HepG2 (cell line): ENCODE data around the gene GARIN5A. TPM values are rescaled to one million over a fixed set of nuclear protein-coding genes. Genes with fewer than 3 reads are reported as not detected.
A peak's percentile ranks its signal among the peaks of the same experiment; 100 is the strongest.

ENCODE experiments used
- BRD4 ChIP-seq: sonication (generic); formaldehyde crosslinking; IDR thresholded peaks from 2 replicates; pipeline ENCODE4 v1.4.0; 2020; ENCODE audit warnings: missing genetic modification reagents
- EHMT2 ChIP-seq: fragments of 200-600 bp; sonication (generic); IDR thresholded peaks from 2 replicates; pipeline ENCODE4 v1.7.0; 2017; ENCODE audit warnings: antibody characterized with exemption, low read depth, low read length, borderline replicate concordance
- KDM2A ChIP-seq: sonication (generic); formaldehyde crosslinking; IDR thresholded peaks from 2 replicates; pipeline ENCODE4 v1.4.0; 2020; ENCODE audit warnings: low read depth, missing genetic modification reagents, borderline replicate concordance
- MTERF4 ChIP-seq: sonication (generic); formaldehyde crosslinking; IDR thresholded peaks from 2 replicates; pipeline ENCODE4 v1.8.0; 2023; ENCODE audit warnings: mild to moderate bottlenecking, missing genetic modification reagents
- SAP130 ChIP-seq: IDR thresholded peaks from 2 replicates; pipeline ENCODE4 v1.6.1; 2016; ENCODE audit warnings: low read depth
- SMARCC2 ChIP-seq: fragments of 450-650 bp; IDR thresholded peaks from 2 replicates; pipeline ENCODE4 v1.6.1; 2017; ENCODE audit warnings: antibody characterized with exemption, mild to moderate bottlenecking
- SMC3 ChIP-seq: IDR thresholded peaks from 2 replicates; pipeline ENCODE4 v1.6.1; 2011; ENCODE audit warnings: low read length, improper control_type of control experiment
- SRF ChIP-seq: IDR thresholded peaks from 2 replicates; pipeline ENCODE4 v1.6.1; 2011; ENCODE audit warnings: mild to moderate bottlenecking, low read depth, low read length, moderate library complexity
- STAG1 ChIP-seq: sonication (generic); formaldehyde crosslinking; IDR thresholded peaks from 2 replicates; pipeline ENCODE4 v1.4.0; 2020; ENCODE audit warnings: missing genetic modification reagents
- TCF7L2 ChIP-seq: IDR thresholded peaks from 2 replicates; pipeline ENCODE4 v1.6.1; 2011; ENCODE audit warnings: mild to moderate bottlenecking, low read depth, low read length, moderate library complexity
- WIZ ChIP-seq: sonication (generic); formaldehyde crosslinking; IDR thresholded peaks from 2 replicates; pipeline ENCODE4 v1.5.1; 2020; ENCODE audit warnings: mild to moderate bottlenecking, missing genetic modification reagents
- ZHX1 ChIP-seq: sonication (generic); formaldehyde crosslinking; IDR thresholded peaks from 2 replicates; pipeline ENCODE4 v1.8.1; 2022; ENCODE audit warnings: low read depth, mild to moderate bottlenecking, missing genetic modification reagents
- ZMYM4 ChIP-seq: sonication (generic); formaldehyde crosslinking; IDR thresholded peaks from 2 replicates; pipeline ENCODE4 v1.8.1; 2023; ENCODE audit warnings: mild to moderate bottlenecking, missing genetic modification reagents
- ZNF124 ChIP-seq: sonication (generic); formaldehyde crosslinking; IDR thresholded peaks from 2 replicates; pipeline ENCODE4 v1.4.0; 2020; ENCODE audit warnings: missing genetic modification reagents
- ZNF17 ChIP-seq: sonication (generic); formaldehyde crosslinking; IDR thresholded peaks from 2 replicates; pipeline ENCODE4 v1.5.0; 2020; ENCODE audit warnings: mild to moderate bottlenecking, missing genetic modification reagents
- ZNF235 ChIP-seq: sonication (generic); formaldehyde crosslinking; IDR thresholded peaks from 2 replicates; pipeline ENCODE4 v1.8.1; 2023; ENCODE audit warnings: mild to moderate bottlenecking, missing genetic modification reagents, borderline replicate concordance
- ZNF354B ChIP-seq: sonication (generic); formaldehyde crosslinking; IDR thresholded peaks from 2 replicates; pipeline ENCODE4 v1.8.0; 2022; ENCODE audit warnings: mild to moderate bottlenecking, missing genetic modification reagents
- ZNF558 ChIP-seq: sonication (generic); formaldehyde crosslinking; IDR thresholded peaks from 2 replicates; pipeline ENCODE4 v1.9.0; 2022; ENCODE audit warnings: mild to moderate bottlenecking, missing genetic modification reagents, borderline replicate concordance
- ZNF598 ChIP-seq: sonication (generic); formaldehyde crosslinking; IDR thresholded peaks from 2 replicates; pipeline ENCODE4 v1.5.1; 2020; ENCODE audit warnings: mild to moderate bottlenecking, missing genetic modification reagents, borderline replicate concordance
- ZNF629 ChIP-seq: sonication (generic); formaldehyde crosslinking; conservative IDR thresholded peaks from 2 replicates; pipeline ENCODE4 v1.5.0; 2020; ENCODE audit warnings: missing genetic modification reagents
- ZNF687 ChIP-seq: sonication (generic); formaldehyde crosslinking; IDR thresholded peaks from 2 replicates; pipeline ENCODE4 v1.5.1; 2020; ENCODE audit warnings: mild to moderate bottlenecking, missing genetic modification reagents, moderate library complexity
- ZNF850 ChIP-seq: sonication (generic); formaldehyde crosslinking; conservative IDR thresholded peaks from 2 replicates; pipeline ENCODE4 v1.9.0; 2021; ENCODE audit warnings: mild to moderate bottlenecking, missing genetic modification reagents
- polyA plus RNA-seq, 8 experiments: library from polyadenylated mRNA; depleted of rRNA in 3 of 8; stranded (reverse) in 7 of 8; unstranded in 1 of 8; fragments of >200 nt; fragmentation: Illumina TruSeq in 4 of 8; extraction: Trizol in 4 of 8; gene quantifications; 2 replicates each; pipeline versions ENCODE4 v1.2.1 to v1.2.3, GENCODE V29; 2011 to 2016; ENCODE audit warnings: low read depth in 4 of 8, missing spikeins in 1 of 8, mixed read lengths in 1 of 8; ENCODE audit not compliant: insufficient read depth in 1 of 8
- total RNA-seq, 5 experiments: library from RNA; depleted of rRNA; stranded (reverse); fragments of >200 nt; fragmentation: Illumina TruSeq; extraction: Trizol; gene quantifications; 2 replicates each; pipeline ENCODE4 v1.2.3, GENCODE V29; 2016; ENCODE audit warnings: low read depth in 1 of 5

The GARIN5A gene
- total and polyA plus RNA-seq, 2 of the 13 experiments (the other 11 are each of a cell fraction or from before 2014, with no cell fraction given) = not detected

- TF ChIP-seq ZNF687 (CRISPR knock-in tag) (peak; percentile 42), STAG1 (CRISPR knock-in tag) (peak; percentile 80), ZNF850 (CRISPR knock-in tag) (no peak), ZNF354B (CRISPR knock-in tag) (no peak), ZNF629 (CRISPR knock-in tag) (no peak), KDM2A (peak; percentile 62; the same call in 1 of the 2 replicates), SRF (no peak), TCF7L2 (no peak), MTERF4 (0 out of 2 replicates have a peak, but pooled peaks have one; percentile 54), EHMT2 (0 out of 2 replicates have a peak, but pooled peaks have one; percentile 37), ZMYM4 (CRISPR knock-in tag) (0 out of 2 replicates have a peak, but pooled peaks have one; percentile 22), ZNF235 (CRISPR knock-in tag) (no peak), ZNF124 (no peak), WIZ (CRISPR knock-in tag) (no peak), SMC3 (peak; percentile 84), ZNF17 (CRISPR knock-in tag) (no peak), BRD4 (CRISPR knock-in tag) (no peak), SAP130 (CRISPR knock-in tag) (0 out of 2 replicates have a peak, but pooled peaks have one; percentile 26), ZNF558 (CRISPR knock-in tag) (no peak), ZHX1 (CRISPR knock-in tag) (no peak), SMARCC2 (no peak), ZNF598 (CRISPR knock-in tag) (0 out of 2 replicates have a peak, but pooled peaks have one; percentile 51)
Observed at GRCh38 chr19:50461066-50461875, 15.4 kb downstream of the GARIN5A start (continued).
